ENCODE results near the gene ZNF667.

DNA sequence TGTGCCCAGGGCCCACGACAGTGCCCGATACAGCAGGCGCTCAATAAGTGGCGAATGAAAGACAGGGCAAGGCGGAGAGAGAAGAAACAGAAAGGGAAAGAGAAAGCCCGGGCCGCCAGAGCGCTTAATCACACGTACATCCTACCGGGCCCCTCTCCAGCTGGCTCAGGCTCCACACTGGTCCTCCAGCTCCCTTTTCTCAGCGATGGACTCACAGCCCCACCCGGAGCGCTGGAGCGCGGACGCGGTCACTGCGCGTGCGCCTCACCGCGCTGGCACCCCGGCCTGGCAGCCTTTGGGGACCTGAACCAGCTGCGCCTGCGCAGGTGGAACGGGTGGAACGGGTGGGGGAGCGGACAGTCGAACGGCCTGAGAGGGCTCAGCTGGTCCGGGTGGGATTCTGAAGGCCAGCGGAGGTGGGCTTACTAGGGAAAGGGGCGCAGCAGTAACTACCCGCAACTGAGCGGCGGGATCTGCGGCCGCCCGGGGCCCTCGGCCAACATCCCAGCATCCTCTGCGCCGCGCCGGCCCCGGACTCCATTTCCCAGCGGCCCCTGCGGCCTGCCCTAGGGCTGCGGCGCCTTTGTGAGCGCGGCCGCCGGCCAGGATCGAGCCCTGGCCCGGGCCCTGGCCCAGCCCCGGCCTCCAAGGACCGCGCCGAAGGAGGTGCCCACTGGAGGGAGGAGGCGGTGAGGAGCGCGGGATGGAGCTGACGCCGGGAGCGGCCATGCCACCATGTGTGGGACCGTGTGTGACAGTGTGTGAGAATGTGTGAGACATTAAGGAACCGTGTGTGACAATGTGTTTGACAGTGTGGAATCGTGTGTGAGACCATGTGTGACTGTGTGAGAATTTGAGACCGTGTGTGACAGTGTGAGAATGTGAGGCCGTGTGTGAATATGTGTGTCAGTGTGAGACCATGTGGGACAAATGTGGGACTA is 73.1 kb downstream of the ZNF667 start, which contains the start of gene ZNF583:
- TF ChIP-seq, protein P1, sequence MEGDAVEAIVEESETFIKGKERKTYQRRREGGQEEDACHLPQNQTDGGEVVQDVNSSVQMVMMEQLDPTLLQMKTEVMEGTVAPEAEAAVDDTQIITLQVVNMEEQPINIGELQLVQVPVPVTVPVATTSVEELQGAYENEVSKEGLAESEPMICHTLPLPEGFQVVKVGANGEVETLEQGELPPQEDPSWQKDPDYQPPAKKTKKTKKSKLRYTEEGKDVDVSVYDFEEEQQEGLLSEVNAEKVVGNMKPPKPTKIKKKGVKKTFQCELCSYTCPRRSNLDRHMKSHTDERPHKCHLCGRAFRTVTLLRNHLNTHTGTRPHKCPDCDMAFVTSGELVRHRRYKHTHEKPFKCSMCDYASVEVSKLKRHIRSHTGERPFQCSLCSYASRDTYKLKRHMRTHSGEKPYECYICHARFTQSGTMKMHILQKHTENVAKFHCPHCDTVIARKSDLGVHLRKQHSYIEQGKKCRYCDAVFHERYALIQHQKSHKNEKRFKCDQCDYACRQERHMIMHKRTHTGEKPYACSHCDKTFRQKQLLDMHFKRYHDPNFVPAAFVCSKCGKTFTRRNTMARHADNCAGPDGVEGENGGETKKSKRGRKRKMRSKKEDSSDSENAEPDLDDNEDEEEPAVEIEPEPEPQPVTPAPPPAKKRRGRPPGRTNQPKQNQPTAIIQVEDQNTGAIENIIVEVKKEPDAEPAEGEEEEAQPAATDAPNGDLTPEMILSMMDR (IDR thresholded peaks at IDR 0.05): peak in 1 of 12 donors; percentile 8
- peak in 1 of 2 donors; percentile 60 for TF ChIP-seq POLR2A (IDR thresholded peaks at IDR 0.05)
